Keratinocyte (primary cell): Measurements from ENCODE around the gene ABL2. TPM values are rescaled to one million over a fixed set of nuclear protein-coding genes. Genes with fewer than 3 reads are reported as not detected.

Experiments used
- DNase-seq: peaks from one replicate; pipeline ENCODE4 v3.0.0-alpha.2; 2011; ENCODE audit warnings: low read depth, missing footprints, low spot score
- FAIRE-seq: peaks from 2 replicates; lab custom pipeline; 2011; peaks lifted over from hg19 to GRCh38; lab: Jason Lieb, UNC
- H2AFZ ChIP-seq: 2 replicates; pipeline ENCODE4 v1.6.0; 2012; ENCODE audit warnings: low read length, control low read depth, inconsistent platforms; ENCODE audit not compliant: control insufficient read depth
- H3K27ac ChIP-seq: 2 replicates; pipeline ENCODE4 v1.5.1; 2011; ENCODE audit warnings: low read length; ENCODE audit not compliant: control insufficient read depth, insufficient read depth
- H3K27me3 ChIP-seq: 3 replicates; pipeline ENCODE4 v1.6.0; 2011; ENCODE audit warnings: low read length; ENCODE audit not compliant: control insufficient read depth, insufficient read depth; ENCODE audit errors: extremely low read depth
- H3K36me3 ChIP-seq, 2 experiments: 2 replicates in 1 of 2; 3 replicates in 1 of 2; pipeline ENCODE4 v1.5.1; 2011; ENCODE audit warnings: low read length in 2 of 2, mild to moderate bottlenecking in 1 of 2; ENCODE audit not compliant: control insufficient read depth in 2 of 2, insufficient read depth in 2 of 2; ENCODE audit errors: extremely low read depth in 1 of 2
- H3K4me1 ChIP-seq: 3 replicates; pipeline ENCODE4 v1.5.1; 2011; ENCODE audit warnings: low read length; ENCODE audit not compliant: control insufficient read depth, insufficient read depth; ENCODE audit errors: extremely low read depth
- H3K4me2 ChIP-seq: 3 replicates; pipeline ENCODE4 v1.6.0; 2011; ENCODE audit warnings: low read depth, low read length; ENCODE audit not compliant: control insufficient read depth, insufficient read depth; ENCODE audit errors: extremely low read depth
- H3K4me3 ChIP-seq, 3 experiments: fragments of 200-600 bp in 1 of 3; sonication (generic) in 1 of 3; 2 replicates in 2 of 3; 3 replicates in 1 of 3; pipeline ENCODE4 v1.5.1; 2011 to 2016; ENCODE audit warnings: low read length in 3 of 3, mild to moderate bottlenecking in 3 of 3, control low read depth in 2 of 3, inconsistent platforms in 1 of 3, low read depth in 1 of 3, mixed read lengths in 1 of 3, mixed run types in 1 of 3, moderate library complexity in 1 of 3; ENCODE audit not compliant: control insufficient read depth in 2 of 3, insufficient read depth in 2 of 3; ENCODE audit errors: extremely low read depth in 1 of 3
- H3K79me2 ChIP-seq: 2 replicates; pipeline ENCODE4 v1.6.0; 2012; ENCODE audit warnings: low read length; ENCODE audit not compliant: control insufficient read depth, insufficient read depth
- H3K9ac ChIP-seq: 3 replicates; pipeline ENCODE4 v1.6.0; 2011; ENCODE audit warnings: low read length; ENCODE audit not compliant: control insufficient read depth, insufficient read depth; ENCODE audit errors: extremely low read depth
- H3K9me1 ChIP-seq: 3 replicates; pipeline ENCODE4 v1.6.0; 2011; ENCODE audit warnings: low read length; ENCODE audit not compliant: control insufficient read depth, insufficient read depth; ENCODE audit errors: extremely low read depth
- H3K9me3 ChIP-seq: 2 replicates; pipeline ENCODE4 v1.5.1; 2012; ENCODE audit warnings: low read depth, low read length; ENCODE audit not compliant: control insufficient read depth
- H4K20me1 ChIP-seq: 3 replicates; pipeline ENCODE4 v1.6.0; 2011; ENCODE audit warnings: low read length; ENCODE audit not compliant: control insufficient read depth, insufficient read depth; ENCODE audit errors: extremely low read depth
- CTCF ChIP-seq, 3 experiments: IDR thresholded peaks in 1 of 3; conservative IDR thresholded peaks in 1 of 3; optimal IDR thresholded peaks in 1 of 3; 2 replicates in 2 of 3; 3 replicates in 1 of 3; pipeline versions ENCODE3 to v1.5.1; 2011; ENCODE audit warnings: low read length in 3 of 3, mild to moderate bottlenecking in 3 of 3, moderate library complexity in 2 of 3, control low read depth in 1 of 3, inconsistent platforms in 1 of 3; ENCODE audit not compliant: insufficient read depth in 2 of 3; ENCODE audit errors: extremely low read depth in 1 of 3
- EZH2 ChIP-seq: IDR thresholded peaks from one replicate; pipeline ENCODE4 v1.6.1; 2012; ENCODE audit warnings: inconsistent platforms, mild to moderate bottlenecking, low read length, moderate library complexity
- dilution Hi-C: fragments of 300-500 bp; cut with MboI; formaldehyde crosslinking; loops from one replicate; pipeline ENCODE4 v1.7.0; 2020; ENCODE audit warnings: low sequenced_read_pairs; ENCODE audit not compliant: extremely low pct_ligation_motif_present
- polyA plus RNA-seq, 5 experiments: library from polyadenylated mRNA; depleted of rRNA in 3 of 5; stranded (reverse) in 3 of 5; stranded (forward) in 1 of 5; unstranded in 1 of 5; fragments of >200 nt; gene quantifications; 1 replicate in 1 of 5; 2 replicates in 3 of 5; 3 replicates in 1 of 5; pipeline versions ENCODE4 v1.2.1 to v1.2.3, GENCODE V29; 2011 to 2012; ENCODE audit warnings: missing spikeins in 2 of 5, low read depth in 1 of 5, low replicate concordance in 1 of 5

ABL2 gene
- polyA plus RNA-seq, 1 donor (not counting 4 experiments of a cell fraction or from before 2014, with no cell fraction given): 37.6 TPM

GRCh38 chr1:179231923-179232322 lies 2.4 kb upstream of the ABL2 start:
- dilution Hi-C loops: no loop called here
- TF ChIP-seq EZH2 (no peak), CTCF (optimal IDR thresholded peaks at IDR 0.05 in 1 of 3, IDR thresholded peaks at IDR 0.05 in 1 of 3, conservative IDR thresholded peaks at IDR 0.05 in 1 of 3; ENCODE audit: extremely low read depth in 1 of 3, insufficient read depth in 2 of 3, low read length in 3 of 3) (no peak)
- no peaks in the 10 kb centered on the region for H3K27me3 ChIP-seq
- H3K27ac ChIP-seq: no peak overlapping the region
- H3K36me3 ChIP-seq: no peaks in the 10 kb centered on the region
- H3K9me1 ChIP-seq: no peaks in the 10 kb centered on the region
- FAIRE-seq (peak; percentile 36), DNase-seq (no peak)
- no peak overlapping the region for H3K4me3 ChIP-seq
- H3K4me2 ChIP-seq: no peak overlapping the region
- no peaks in the 10 kb centered on the region for H3K9me3 ChIP-seq
- H3K79me2 ChIP-seq: peaks cover 22% of the 10 kb centered on the region
- no peaks in the 10 kb centered on the region for H4K20me1 ChIP-seq
- peak overlapping the region; percentile 47 for H2AFZ ChIP-seq
- H3K4me1 ChIP-seq: peaks cover 39% of the 10 kb centered on the region
- no peak overlapping the region for H3K9ac ChIP-seq

GRCh38 chr1:179230721-179231120 lies 1.2 kb upstream of the ABL2 start:
- Histone ChIP-seq H3K4me3 (no peak overlapping the region), H3K27ac (peak overlapping the region; percentile 8), H3K4me1 (peaks cover 39% of the 10 kb centered on the region), H3K9me3 (no peaks in the 10 kb centered on the region), H3K9ac (no peak overlapping the region), H2AFZ (no peak overlapping the region), H4K20me1 (no peaks in the 10 kb centered on the region), H3K4me2 (peak overlapping the region; percentile 45), H3K27me3 (no peaks in the 10 kb centered on the region), H3K9me1 (no peaks in the 10 kb centered on the region), H3K79me2 (peaks cover 33% of the 10 kb centered on the region), H3K36me3 (no peaks in the 10 kb centered on the region)
- DNase-seq (no peak), FAIRE-seq (no peak)
- dilution Hi-C loops: no loop called here
- TF ChIP-seq EZH2 (no peak), CTCF (optimal IDR thresholded peaks at IDR 0.05 in 1 of 3, IDR thresholded peaks at IDR 0.05 in 1 of 3, conservative IDR thresholded peaks at IDR 0.05 in 1 of 3; ENCODE audit: extremely low read depth in 1 of 3, insufficient read depth in 2 of 3, low read length in 3 of 3) (no peak)
